A549 (cell line): Measurements from ENCODE around the gene MED26.
A peak's percentile ranks its signal among the peaks of the same experiment; 100 is the strongest.

ENCODE experiments used
- CBX2 ChIP-seq: fragments of 200-600 bp; sonication (generic); IDR thresholded peaks from 2 replicates; pipeline ENCODE4 v1.6.1; 2016; ENCODE audit warnings: low read depth, mild to moderate bottlenecking, borderline replicate concordance
- CBX8 ChIP-seq: fragments of 200-600 bp; sonication (generic); IDR thresholded peaks from 2 replicates; pipeline ENCODE4 v1.6.1; 2016
- CEBPB ChIP-seq, 2 experiments: fragments of >200 bp in 1 of 2; sonication (Bioruptor Twin) in 1 of 2; formaldehyde crosslinking in 1 of 2; IDR thresholded peaks; 2 replicates each; pipeline ENCODE4 v1.6.1; 2012 to 2016
- CTCF ChIP-seq: fragments of >200 bp; sonication (Bioruptor Twin); formaldehyde crosslinking; IDR thresholded peaks from 3 replicates; pipeline ENCODE4 v1.5.1; 2016
- ELK1 ChIP-seq: fragments of 150-350 bp; IDR thresholded peaks from 2 replicates; pipeline ENCODE4 v1.6.1; 2014; ENCODE audit warnings: low read depth, mild to moderate bottlenecking, low read length
- MAX ChIP-seq: IDR thresholded peaks from 2 replicates; pipeline ENCODE4 v1.6.1; 2012
- POLR2A ChIP-seq: IDR thresholded peaks from 2 replicates; pipeline ENCODE4 v1.6.1; 2012; ENCODE audit warnings: mild to moderate bottlenecking, low read length
- RFX5 ChIP-seq: fragments of 450-650 bp; IDR thresholded peaks from 2 replicates; pipeline ENCODE4 v1.7.1; 2014; ENCODE audit warnings: antibody characterized with exemption, mild to moderate bottlenecking, moderate library complexity
- RNF2 ChIP-seq: fragments of 200-600 bp; sonication (generic); IDR thresholded peaks from 2 replicates; pipeline ENCODE4 v1.6.1; 2016; ENCODE audit warnings: low read depth, mild to moderate bottlenecking, antibody characterized with exemption, moderate library complexity, borderline replicate concordance

GRCh38 chr19:16628183-16628983 is at the start of gene MED26:
- TF ChIP-seq POLR2A (peak; percentile 55; the same call in 1 of the 2 replicates), MAX (peak; percentile 62; the same call in 1 of the 2 replicates), ELK1 (no peak), RNF2 (no peak), CTCF (no peak), CEBPB (IDR thresholded peaks at IDR 0.05) (no peak), CBX2 (no peak), RFX5 (no peak), CBX8 (no peak)
